Astrocyte of the cerebellum (primary cell): ENCODE measurements around the gene RPL12.

Experiments used
- DNase-seq: peaks from one replicate; pipeline ENCODE4 v3.0.0-alpha.2; 2011; ENCODE audit warnings: low read depth
- H3K4me3 ChIP-seq: 2 replicates; pipeline ENCODE4 v1.5.1; 2011; ENCODE audit warnings: mild to moderate bottlenecking, low read depth, low read length, moderate library complexity
- in situ Hi-C: cut with HindIII; loops from 2 replicates; pipeline ENCODE4 v1.10.0; 2017; ENCODE audit warnings: low sequenced_read_pairs
- TF ChIP-seq, protein P1 (sequence below): IDR thresholded peaks from 2 replicates; pipeline ENCODE4 v1.5.1; 2012; ENCODE audit warnings: low read length, low read depth, moderate library complexity, mild to moderate bottlenecking; ENCODE audit errors: missing control alignments

Gene RPL12

DNA sequence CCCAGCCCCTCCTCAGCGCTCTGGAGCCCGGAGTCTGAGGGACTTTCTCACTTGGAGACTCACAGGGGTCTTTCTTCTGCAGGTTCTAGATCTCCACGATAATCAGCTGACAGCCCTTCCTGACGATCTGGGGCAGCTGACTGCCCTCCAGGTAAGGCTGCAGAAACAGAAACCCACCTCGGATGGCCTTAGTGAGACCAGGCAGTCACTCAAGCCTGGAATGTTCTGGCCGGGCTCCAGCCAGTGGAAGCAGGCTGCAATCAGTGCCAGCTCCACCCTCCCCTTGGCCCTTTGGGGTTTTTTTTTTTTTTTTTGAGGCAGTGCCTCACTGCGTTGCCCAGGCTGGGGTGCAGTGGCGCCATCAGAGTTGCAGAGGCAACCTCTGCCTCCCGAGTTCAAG, 7.7 kb upstream of the RPL12 start:
- TF ChIP-seq, protein P1, sequence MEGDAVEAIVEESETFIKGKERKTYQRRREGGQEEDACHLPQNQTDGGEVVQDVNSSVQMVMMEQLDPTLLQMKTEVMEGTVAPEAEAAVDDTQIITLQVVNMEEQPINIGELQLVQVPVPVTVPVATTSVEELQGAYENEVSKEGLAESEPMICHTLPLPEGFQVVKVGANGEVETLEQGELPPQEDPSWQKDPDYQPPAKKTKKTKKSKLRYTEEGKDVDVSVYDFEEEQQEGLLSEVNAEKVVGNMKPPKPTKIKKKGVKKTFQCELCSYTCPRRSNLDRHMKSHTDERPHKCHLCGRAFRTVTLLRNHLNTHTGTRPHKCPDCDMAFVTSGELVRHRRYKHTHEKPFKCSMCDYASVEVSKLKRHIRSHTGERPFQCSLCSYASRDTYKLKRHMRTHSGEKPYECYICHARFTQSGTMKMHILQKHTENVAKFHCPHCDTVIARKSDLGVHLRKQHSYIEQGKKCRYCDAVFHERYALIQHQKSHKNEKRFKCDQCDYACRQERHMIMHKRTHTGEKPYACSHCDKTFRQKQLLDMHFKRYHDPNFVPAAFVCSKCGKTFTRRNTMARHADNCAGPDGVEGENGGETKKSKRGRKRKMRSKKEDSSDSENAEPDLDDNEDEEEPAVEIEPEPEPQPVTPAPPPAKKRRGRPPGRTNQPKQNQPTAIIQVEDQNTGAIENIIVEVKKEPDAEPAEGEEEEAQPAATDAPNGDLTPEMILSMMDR: no peak
- in situ Hi-C loops: no loop called here
- H3K4me3 ChIP-seq: no peak overlapping the region
- no peak for DNase-seq

DNA sequence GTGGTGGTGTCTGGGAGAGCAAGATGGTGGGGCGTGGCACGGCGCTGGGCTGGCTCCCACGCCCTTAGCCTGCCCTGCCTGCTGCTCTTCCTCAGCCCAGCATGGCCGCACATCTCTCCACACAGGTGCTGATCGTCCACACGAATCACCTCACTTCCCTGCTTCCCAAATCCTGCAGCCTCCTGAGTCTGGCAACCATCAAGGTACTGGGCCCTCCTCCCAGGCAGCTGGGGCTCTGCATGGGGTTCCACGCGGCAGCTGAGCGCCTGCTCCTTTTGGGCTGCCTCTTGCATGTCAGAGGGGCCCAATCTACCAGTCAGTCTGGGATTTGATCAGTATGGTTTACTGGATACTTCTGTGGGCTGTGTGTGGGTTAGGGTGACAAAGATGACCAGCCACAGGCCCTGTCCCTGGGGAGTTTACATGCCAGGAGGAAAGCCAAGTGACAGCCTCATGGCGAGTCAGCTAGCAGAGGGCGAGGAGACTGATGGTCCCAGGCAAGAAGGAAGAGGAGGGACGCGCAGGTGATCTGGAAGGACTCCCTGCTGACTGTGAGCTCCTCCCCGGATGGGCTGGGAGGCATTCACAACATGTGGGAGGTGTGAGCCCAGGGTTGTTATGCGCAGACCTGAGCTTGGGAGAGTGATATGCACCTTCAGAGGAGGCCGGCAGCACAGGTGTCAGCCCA, 6.1 kb upstream of the RPL12 start:
- TF ChIP-seq, protein P1: no peak
- no peak overlapping the region for H3K4me3 ChIP-seq
- in situ Hi-C loops: no loop called here
- no peak for DNase-seq

- H3K4me3 ChIP-seq: no peak overlapping the region
- DNase-seq: no peak
- in situ Hi-C loops: no loop called here
- TF ChIP-seq, protein P1: peak; percentile 7
Observed at GRCh38 chr9:127455324-127455992, 4.3 kb upstream of the RPL12 start.

DNA sequence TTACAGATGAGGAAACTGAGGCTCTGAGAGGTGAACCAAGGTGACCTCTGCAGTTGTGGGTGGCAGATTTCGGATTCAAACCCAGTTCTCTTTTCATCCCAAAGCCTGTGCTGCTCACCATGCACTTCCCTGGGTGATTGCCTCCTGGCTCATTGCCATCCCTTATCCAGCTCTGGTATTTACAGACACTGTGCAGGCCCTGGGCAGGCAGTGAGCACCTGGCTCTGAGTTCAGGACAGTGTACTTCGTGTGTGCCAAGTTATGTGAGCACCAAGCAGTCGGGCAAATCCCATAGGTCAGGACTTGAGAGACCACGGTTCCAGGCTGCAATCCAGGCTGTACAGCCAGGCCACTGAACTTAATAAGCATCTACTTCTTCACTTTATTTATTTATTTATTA, 1.5 kb upstream of the RPL12 start:
- TF ChIP-seq, protein P1: no peak
- no peak for DNase-seq
- in situ Hi-C loops: no loop called here
- peak overlapping the region; percentile 91 for H3K4me3 ChIP-seq

- TF ChIP-seq, protein P1: peak; percentile 11
- H3K4me3 ChIP-seq: peak overlapping the region; percentile 91
- no peak for DNase-seq
- in situ Hi-C loops: no loop called here
Observed at GRCh38 chr9:127451858-127452656, 851 bp upstream of the RPL12 start.

DNA sequence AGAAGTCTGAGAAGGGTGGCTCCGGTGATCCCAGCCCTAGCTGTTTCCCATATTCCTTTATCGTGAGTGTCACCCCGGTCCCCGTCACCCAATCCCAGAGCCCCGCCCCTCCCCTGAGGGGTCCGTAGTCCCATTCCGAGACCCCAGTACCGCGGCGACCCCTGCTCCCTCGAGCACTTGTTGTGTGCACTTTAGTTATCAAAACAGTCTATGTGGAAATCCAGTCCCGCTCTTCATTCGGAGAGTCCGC, 327 bp upstream of the RPL12 start:
- in situ Hi-C loops: no loop called here
- TF ChIP-seq, protein P1: no peak
- no peak for DNase-seq
- H3K4me3 ChIP-seq: peak overlapping the region; percentile 91
